Sigmoid colon (tissue), 3 donors: ENCODE data around the gene ENG.

Experiments used
- POLR2A ChIP-seq, 2 donors: fragments of 450-650 bp; IDR thresholded peaks; one replicate each; pipeline ENCODE4 v1.6.1; 2016; ENCODE audit warnings: antibody characterized with exemption in 2 of 2, mild to moderate bottlenecking in 2 of 2, moderate library complexity in 2 of 2
- TF ChIP-seq, protein P1 (sequence below), 4 experiments: fragments of 450-650 bp in 3 of 4; fragments of 200-600 bp in 1 of 4; IDR thresholded peaks; one replicate each; pipeline ENCODE4 v1.5.1; 2016 to 2019; ENCODE audit warnings: antibody characterized with exemption in 4 of 4, mild to moderate bottlenecking in 3 of 4, moderate library complexity in 2 of 4

DNA sequence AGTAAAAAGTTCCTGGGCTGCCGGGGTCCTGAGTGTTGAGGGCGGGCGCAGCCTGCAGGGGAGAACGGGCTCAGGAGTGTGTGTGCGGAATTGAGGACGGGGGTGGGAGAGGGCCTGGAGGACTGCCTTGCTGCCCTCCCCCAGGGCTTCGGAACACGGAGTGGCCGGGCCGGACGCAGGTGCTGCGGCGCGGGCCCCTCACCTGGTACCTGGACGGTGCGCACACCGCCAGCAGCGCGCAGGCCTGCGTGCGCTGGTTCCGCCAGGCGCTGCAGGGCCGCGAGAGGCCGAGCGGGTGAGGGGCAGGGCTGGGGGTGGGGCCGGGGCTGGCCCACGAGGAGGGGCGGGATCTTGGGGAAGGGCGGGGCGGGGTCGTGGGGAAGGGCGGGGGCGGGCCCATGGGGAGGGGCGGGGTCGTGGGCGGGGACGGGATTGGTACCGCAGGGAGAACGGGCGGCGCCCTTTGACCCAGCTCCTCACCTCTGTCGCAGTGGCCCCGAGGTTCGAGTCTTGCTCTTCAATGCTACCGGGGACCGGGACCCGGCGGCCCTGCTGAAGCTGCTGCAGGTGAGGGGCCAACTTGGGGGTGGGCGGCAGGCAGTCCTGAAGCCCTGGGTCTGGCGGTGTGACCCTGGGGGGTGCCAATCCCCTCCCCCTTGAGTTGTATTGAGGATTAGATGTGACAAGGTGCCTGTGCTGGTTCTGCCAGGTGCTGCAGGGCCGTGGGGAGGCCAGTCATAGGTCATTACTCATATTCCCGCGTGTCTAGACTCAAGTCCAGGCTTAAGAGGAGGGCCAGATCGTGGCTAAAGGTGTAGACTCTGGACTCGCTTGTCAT lies 44.7 kb downstream of the ENG start:
- TF ChIP-seq, protein P1, sequence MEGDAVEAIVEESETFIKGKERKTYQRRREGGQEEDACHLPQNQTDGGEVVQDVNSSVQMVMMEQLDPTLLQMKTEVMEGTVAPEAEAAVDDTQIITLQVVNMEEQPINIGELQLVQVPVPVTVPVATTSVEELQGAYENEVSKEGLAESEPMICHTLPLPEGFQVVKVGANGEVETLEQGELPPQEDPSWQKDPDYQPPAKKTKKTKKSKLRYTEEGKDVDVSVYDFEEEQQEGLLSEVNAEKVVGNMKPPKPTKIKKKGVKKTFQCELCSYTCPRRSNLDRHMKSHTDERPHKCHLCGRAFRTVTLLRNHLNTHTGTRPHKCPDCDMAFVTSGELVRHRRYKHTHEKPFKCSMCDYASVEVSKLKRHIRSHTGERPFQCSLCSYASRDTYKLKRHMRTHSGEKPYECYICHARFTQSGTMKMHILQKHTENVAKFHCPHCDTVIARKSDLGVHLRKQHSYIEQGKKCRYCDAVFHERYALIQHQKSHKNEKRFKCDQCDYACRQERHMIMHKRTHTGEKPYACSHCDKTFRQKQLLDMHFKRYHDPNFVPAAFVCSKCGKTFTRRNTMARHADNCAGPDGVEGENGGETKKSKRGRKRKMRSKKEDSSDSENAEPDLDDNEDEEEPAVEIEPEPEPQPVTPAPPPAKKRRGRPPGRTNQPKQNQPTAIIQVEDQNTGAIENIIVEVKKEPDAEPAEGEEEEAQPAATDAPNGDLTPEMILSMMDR (IDR thresholded peaks at IDR 0.05), result no peak
- no peak for TF ChIP-seq POLR2A (IDR thresholded peaks at IDR 0.05)
